Ovary (tissue), 3 donors: ENCODE measurements around the gene SLC6A18.

Source experiments
- CTCF ChIP-seq, 3 donors: fragments of 450-650 bp in 2 of 3; fragments of 200-600 bp in 1 of 3; IDR thresholded peaks; one replicate each; pipeline versions ENCODE4 v1.5.1 to v1.8.0; 2016 to 2022; ENCODE audit warnings: antibody characterized with exemption in 3 of 3, mild to moderate bottlenecking in 1 of 3
- EP300 ChIP-seq: sonication (generic); formaldehyde crosslinking; IDR thresholded peaks from one replicate; pipeline ENCODE4 v1.6.1; 2017; ENCODE audit warnings: antibody characterized with exemption
- POLR2A ChIP-seq: fragments of 450-650 bp; IDR thresholded peaks from one replicate; pipeline ENCODE4 v1.6.1; 2017; ENCODE audit warnings: antibody characterized with exemption, mild to moderate bottlenecking, moderate library complexity
- donor health status: DM: no; HTN: no; CAD: no.

GRCh38 chr5:1201327-1202025 is 23.7 kb upstream of the SLC6A18 start, which contains the start of gene SLC6A19:
- TF ChIP-seq CTCF (IDR thresholded peaks at IDR 0.05) (no peak), EP300 (no peak), POLR2A (no peak)
